Liver (tissue), 3 donors: ENCODE measurements around the gene AHDC1.
"Not testable (repeated sequence)": the region's sequence is repeated elsewhere in the genome, so short reads cannot be mapped to it uniquely, and the experiment has no call there.

Source experiments
- EGR1 ChIP-seq, 2 donors: IDR thresholded peaks; 2 replicates each; pipeline ENCODE4 v1.6.1; 2016 to 2018; ENCODE audit warnings: antibody characterized with exemption in 2 of 2, low read depth in 2 of 2
- GABPA ChIP-seq, 2 donors: IDR thresholded peaks in 1 of 2; conservative IDR thresholded peaks in 1 of 2; 2 replicates each; pipeline ENCODE4 v1.6.1; 2016; ENCODE audit warnings: antibody characterized with exemption in 2 of 2, mild to moderate bottlenecking in 1 of 2, moderate library complexity in 1 of 2
- SP1 ChIP-seq: IDR thresholded peaks from 2 replicates; pipeline ENCODE4 v1.6.1; 2018; ENCODE audit warnings: antibody characterized with exemption, mild to moderate bottlenecking
- TAF1 ChIP-seq: conservative IDR thresholded peaks from 2 replicates; pipeline ENCODE4 v1.6.1; 2016; ENCODE audit warnings: antibody characterized with exemption, mild to moderate bottlenecking
- YY1 ChIP-seq: IDR thresholded peaks from 2 replicates; pipeline ENCODE4 v1.6.1; 2016; ENCODE audit warnings: antibody characterized with exemption, mild to moderate bottlenecking
- TF ChIP-seq, protein P1 (sequence below): fragments of 150-350 bp; IDR thresholded peaks from 2 replicates; pipeline ENCODE4 v1.5.1; 2017; ENCODE audit warnings: improper control_type of control experiment, low read depth, low read length; ENCODE audit not compliant: missing input control
- TF ChIP-seq, protein P2 (sequence below): IDR thresholded peaks from 2 replicates; pipeline ENCODE4 v1.6.1; 2016; ENCODE audit warnings: antibody characterized with exemption, mild to moderate bottlenecking
- donor health status: healthy.
- donor health status: healthy.

DNA sequence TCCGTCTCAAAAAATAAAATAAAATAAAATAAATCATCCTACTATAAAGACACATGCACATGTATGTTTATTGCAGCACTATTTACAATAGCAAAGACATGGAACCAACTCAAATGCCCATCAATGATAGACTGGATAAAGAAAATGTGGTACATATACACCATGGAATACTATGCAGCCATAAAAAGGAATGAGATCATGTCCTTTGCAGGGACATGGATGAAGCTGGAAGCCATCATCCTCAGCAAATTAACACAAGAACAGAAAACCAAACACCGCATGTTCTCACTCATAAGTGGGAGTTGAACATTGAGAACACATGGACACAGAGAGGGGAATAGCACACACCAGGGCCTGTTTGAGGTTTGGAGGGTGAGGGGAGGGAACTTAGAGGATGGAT lies 102.8 kb downstream of the AHDC1 start:
- TF ChIP-seq, protein P1, sequence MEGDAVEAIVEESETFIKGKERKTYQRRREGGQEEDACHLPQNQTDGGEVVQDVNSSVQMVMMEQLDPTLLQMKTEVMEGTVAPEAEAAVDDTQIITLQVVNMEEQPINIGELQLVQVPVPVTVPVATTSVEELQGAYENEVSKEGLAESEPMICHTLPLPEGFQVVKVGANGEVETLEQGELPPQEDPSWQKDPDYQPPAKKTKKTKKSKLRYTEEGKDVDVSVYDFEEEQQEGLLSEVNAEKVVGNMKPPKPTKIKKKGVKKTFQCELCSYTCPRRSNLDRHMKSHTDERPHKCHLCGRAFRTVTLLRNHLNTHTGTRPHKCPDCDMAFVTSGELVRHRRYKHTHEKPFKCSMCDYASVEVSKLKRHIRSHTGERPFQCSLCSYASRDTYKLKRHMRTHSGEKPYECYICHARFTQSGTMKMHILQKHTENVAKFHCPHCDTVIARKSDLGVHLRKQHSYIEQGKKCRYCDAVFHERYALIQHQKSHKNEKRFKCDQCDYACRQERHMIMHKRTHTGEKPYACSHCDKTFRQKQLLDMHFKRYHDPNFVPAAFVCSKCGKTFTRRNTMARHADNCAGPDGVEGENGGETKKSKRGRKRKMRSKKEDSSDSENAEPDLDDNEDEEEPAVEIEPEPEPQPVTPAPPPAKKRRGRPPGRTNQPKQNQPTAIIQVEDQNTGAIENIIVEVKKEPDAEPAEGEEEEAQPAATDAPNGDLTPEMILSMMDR, result not testable (repeated sequence)
- TF ChIP-seq EGR1 (IDR thresholded peaks at IDR 0.05; ENCODE audit: low read depth in 2 of 2); SP1; TAF1; YY1; GABPA (IDR thresholded peaks at IDR 0.05 in 1 of 2, conservative IDR thresholded peaks at IDR 0.05 in 1 of 2): not testable (repeated sequence)
- TF ChIP-seq, protein P2, sequence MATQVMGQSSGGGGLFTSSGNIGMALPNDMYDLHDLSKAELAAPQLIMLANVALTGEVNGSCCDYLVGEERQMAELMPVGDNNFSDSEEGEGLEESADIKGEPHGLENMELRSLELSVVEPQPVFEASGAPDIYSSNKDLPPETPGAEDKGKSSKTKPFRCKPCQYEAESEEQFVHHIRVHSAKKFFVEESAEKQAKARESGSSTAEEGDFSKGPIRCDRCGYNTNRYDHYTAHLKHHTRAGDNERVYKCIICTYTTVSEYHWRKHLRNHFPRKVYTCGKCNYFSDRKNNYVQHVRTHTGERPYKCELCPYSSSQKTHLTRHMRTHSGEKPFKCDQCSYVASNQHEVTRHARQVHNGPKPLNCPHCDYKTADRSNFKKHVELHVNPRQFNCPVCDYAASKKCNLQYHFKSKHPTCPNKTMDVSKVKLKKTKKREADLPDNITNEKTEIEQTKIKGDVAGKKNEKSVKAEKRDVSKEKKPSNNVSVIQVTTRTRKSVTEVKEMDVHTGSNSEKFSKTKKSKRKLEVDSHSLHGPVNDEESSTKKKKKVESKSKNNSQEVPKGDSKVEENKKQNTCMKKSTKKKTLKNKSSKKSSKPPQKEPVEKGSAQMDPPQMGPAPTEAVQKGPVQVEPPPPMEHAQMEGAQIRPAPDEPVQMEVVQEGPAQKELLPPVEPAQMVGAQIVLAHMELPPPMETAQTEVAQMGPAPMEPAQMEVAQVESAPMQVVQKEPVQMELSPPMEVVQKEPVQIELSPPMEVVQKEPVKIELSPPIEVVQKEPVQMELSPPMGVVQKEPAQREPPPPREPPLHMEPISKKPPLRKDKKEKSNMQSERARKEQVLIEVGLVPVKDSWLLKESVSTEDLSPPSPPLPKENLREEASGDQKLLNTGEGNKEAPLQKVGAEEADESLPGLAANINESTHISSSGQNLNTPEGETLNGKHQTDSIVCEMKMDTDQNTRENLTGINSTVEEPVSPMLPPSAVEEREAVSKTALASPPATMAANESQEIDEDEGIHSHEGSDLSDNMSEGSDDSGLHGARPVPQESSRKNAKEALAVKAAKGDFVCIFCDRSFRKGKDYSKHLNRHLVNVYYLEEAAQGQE, result not testable (repeated sequence)
